GM23338 (cell line): Measurements from ENCODE around the gene CRISP3. TPM values are rescaled to one million over a fixed set of nuclear protein-coding genes. Genes with fewer than 3 reads are reported as not detected.

Experiments used
- ATAC-seq: fragments of 200-7000 bp; cut with Tn5 transposase; 3 replicates; pipeline ENCODE4 v1.9.1; 2020
- DNase-seq: peaks from one replicate; pipeline ENCODE4 v3.0.0-alpha.2; 2015; ENCODE audit warnings: low spot score
- H2AFZ ChIP-seq: fragments of 200-600 bp; sonication (generic); 2 replicates; pipeline ENCODE4 v1.8.0; 2016; ENCODE audit warnings: antibody characterized with exemption, mild to moderate bottlenecking, moderate library complexity
- H3F3A ChIP-seq: fragments of 200-600 bp; sonication (generic); replicated peaks from 2 replicates; pipeline ENCODE4 v1.8.0; 2017; ENCODE audit warnings: antibody characterized with exemption, mixed run types, low read depth
- H3K27ac ChIP-seq: fragments of 200-600 bp; sonication (generic); 2 replicates; pipeline ENCODE4 v1.6.1; 2016; ENCODE audit warnings: low read depth
- H3K27me3 ChIP-seq: fragments of 200-600 bp; sonication (generic); 2 replicates; pipeline ENCODE4 v1.8.0; 2016; ENCODE audit warnings: mild to moderate bottlenecking, mixed run types, moderate library complexity; ENCODE audit not compliant: insufficient read depth
- H3K36me3 ChIP-seq: fragments of 200-600 bp; sonication (generic); 2 replicates; pipeline ENCODE4 v1.8.0; 2016; ENCODE audit warnings: mild to moderate bottlenecking; ENCODE audit not compliant: insufficient read depth
- H3K4me1 ChIP-seq: fragments of 200-600 bp; sonication (generic); 2 replicates; pipeline ENCODE4 v1.8.0; 2016; ENCODE audit warnings: mild to moderate bottlenecking, moderate library complexity; ENCODE audit not compliant: insufficient read depth
- H3K4me2 ChIP-seq: fragments of 200-600 bp; sonication (generic); 2 replicates; pipeline ENCODE4 v1.7.1; 2017; ENCODE audit warnings: mixed run types
- H3K4me3 ChIP-seq: fragments of 200-600 bp; sonication (generic); 2 replicates; pipeline ENCODE4 v1.6.1; 2016; ENCODE audit warnings: mixed run types
- H3K79me2 ChIP-seq: fragments of 200-600 bp; sonication (generic); replicated peaks from 2 replicates; pipeline ENCODE4 v1.8.0; 2017; ENCODE audit warnings: mild to moderate bottlenecking; ENCODE audit not compliant: insufficient read depth
- H3K9me2 ChIP-seq: fragments of 200-600 bp; sonication (generic); 2 replicates; pipeline ENCODE4 v1.8.0; 2017; ENCODE audit not compliant: insufficient read depth
- H4K20me1 ChIP-seq: fragments of 200-600 bp; sonication (generic); replicated peaks from 2 replicates; pipeline ENCODE4 v1.8.0; 2017; ENCODE audit warnings: mild to moderate bottlenecking; ENCODE audit not compliant: insufficient read depth
- H3K27ac Mint-ChIP-seq: 2 replicates; pipeline ENCODE4 v1.8.0; 2020; ENCODE audit warnings: inconsistent platforms, mild to moderate bottlenecking, moderate library complexity, mixed read lengths
- H3K27me3 Mint-ChIP-seq: 3 replicates; pipeline ENCODE4 v1.8.0; 2022; ENCODE audit warnings: low read depth, mild to moderate bottlenecking, moderate library complexity, mixed read lengths, inconsistent platforms; ENCODE audit not compliant: insufficient read depth, poor library complexity
- H3K36me3 Mint-ChIP-seq: 3 replicates; pipeline ENCODE4 v1.8.0; 2021; ENCODE audit warnings: low read depth, mild to moderate bottlenecking, inconsistent platforms, moderate library complexity, mixed read lengths
- H3K4me1 Mint-ChIP-seq: 3 replicates; pipeline ENCODE4 v1.8.0; 2020; ENCODE audit warnings: mild to moderate bottlenecking, inconsistent platforms, mixed read lengths
- H3K4me3 Mint-ChIP-seq: 3 replicates; pipeline ENCODE4 v1.8.0; 2021; ENCODE audit warnings: moderate library complexity, mild to moderate bottlenecking, inconsistent platforms, mixed read lengths
- H3K9me3 Mint-ChIP-seq: 3 replicates; pipeline ENCODE4 v1.8.0; 2020; ENCODE audit warnings: moderate library complexity, mild to moderate bottlenecking, inconsistent platforms, mixed read lengths
- CREB1 ChIP-seq: fragments of 250-450 bp; sonication (Bioruptor Pico); IDR thresholded peaks from 2 replicates; pipeline ENCODE4 v1.5.0; 2020; ENCODE audit warnings: low read depth, mild to moderate bottlenecking, moderate library complexity
- EZH2 ChIP-seq: fragments of 200-600 bp; sonication (generic); IDR thresholded peaks from one replicate; pipeline ENCODE4 v1.8.0; 2017; ENCODE audit warnings: antibody characterized with exemption, mild to moderate bottlenecking, low read depth; ENCODE audit not compliant: unreplicated experiment
- POLR2AphosphoS5 ChIP-seq: IDR thresholded peaks from 2 replicates; pipeline ENCODE4 v1.6.1; 2016; ENCODE audit warnings: antibody characterized with exemption, low read depth
- STAT1 ChIP-seq: IDR thresholded peaks from one replicate; pipeline ENCODE4 v1.6.1; 2016; ENCODE audit warnings: antibody characterized with exemption; ENCODE audit not compliant: unreplicated experiment
- ZNF114 ChIP-seq: fragments of 250-450 bp; sonication (Bioruptor Pico); IDR thresholded peaks from 2 replicates; pipeline ENCODE4 v1.5.0; 2020; ENCODE audit warnings: mild to moderate bottlenecking, moderate library complexity
- ZNF331 ChIP-seq: fragments of 250-450 bp; sonication (Bioruptor Pico); IDR thresholded peaks from 2 replicates; pipeline ENCODE4 v1.5.0; 2020; ENCODE audit warnings: low read depth, mild to moderate bottlenecking, moderate library complexity
- ZNF462 ChIP-seq: fragments of 250-450 bp; sonication (Bioruptor Pico); IDR thresholded peaks from 2 replicates; pipeline ENCODE4 v1.5.0; 2020; ENCODE audit warnings: mild to moderate bottlenecking, moderate library complexity
- polyA plus RNA-seq: library from polyadenylated mRNA; unstranded; fragments of >200 nt; fragmentation: Nextera tagmentation; extraction: Ambion mirVana; gene quantifications from 2 replicates; pipeline ENCODE4 v1.2.1, GENCODE V29; 2016
- total RNA-seq: library from RNA; depleted of rRNA; stranded (reverse); fragments of >200 nt; shearing (Covaris generic); gene quantifications from 2 replicates; pipeline ENCODE4 v1.2.3, GENCODE V29; 2014

Gene CRISP3
- total and polyA plus RNA-seq, 2 experiments from 2014 or later: not detected

DNA sequence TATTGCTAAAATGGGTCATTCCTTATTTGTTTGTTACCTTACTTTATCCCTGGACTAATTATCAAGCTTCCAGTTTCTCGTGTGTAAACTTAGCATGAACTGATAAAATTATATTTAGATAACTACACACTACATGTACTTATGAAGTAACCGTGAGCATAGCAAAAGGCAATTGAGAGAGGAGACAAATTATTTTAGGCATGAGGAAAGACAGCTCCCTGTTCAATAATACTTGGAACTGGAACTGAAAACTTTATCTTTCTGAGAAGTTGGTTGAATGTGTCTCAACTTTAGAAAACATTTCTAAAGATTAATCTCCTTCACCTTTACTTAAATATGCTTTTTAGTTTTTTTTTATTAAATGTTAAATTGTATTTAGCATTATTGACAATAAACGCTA, 11.4 kb downstream of the CRISP3 start:
- Histone ChIP-seq H3K9me2 (no peaks in the 10 kb centered on the region), H3K4me2 (no peak overlapping the region), H3K36me3 (no peaks in the 10 kb centered on the region), H3K4me1 (no peaks in the 10 kb centered on the region), H2AFZ (no peak overlapping the region), H3F3A (no peaks in the 10 kb centered on the region), H4K20me1 (no peaks in the 10 kb centered on the region), H3K4me3 (no peak overlapping the region), H3K27ac (no peak overlapping the region), H3K27me3 (no peaks in the 10 kb centered on the region), H3K79me2 (no peaks in the 10 kb centered on the region)
- no peak overlapping the region for H3K27ac Mint-ChIP-seq
- DNase-seq (no peak), ATAC-seq (no peak)
- H3K27me3 Mint-ChIP-seq: no peaks in the 10 kb centered on the region
- H3K9me3 Mint-ChIP-seq: no peaks in the 10 kb centered on the region
- H3K4me1 Mint-ChIP-seq: peaks cover 3% of the 10 kb centered on the region; the same call in 1 of the 3 replicates
- no peaks in the 10 kb centered on the region for H3K36me3 Mint-ChIP-seq
- no peak overlapping the region for H3K4me3 Mint-ChIP-seq
- TF ChIP-seq STAT1 (no peak), ZNF331 (CRISPR knock-in tag) (no peak), ZNF462 (CRISPR knock-in tag) (no peak)

DNA sequence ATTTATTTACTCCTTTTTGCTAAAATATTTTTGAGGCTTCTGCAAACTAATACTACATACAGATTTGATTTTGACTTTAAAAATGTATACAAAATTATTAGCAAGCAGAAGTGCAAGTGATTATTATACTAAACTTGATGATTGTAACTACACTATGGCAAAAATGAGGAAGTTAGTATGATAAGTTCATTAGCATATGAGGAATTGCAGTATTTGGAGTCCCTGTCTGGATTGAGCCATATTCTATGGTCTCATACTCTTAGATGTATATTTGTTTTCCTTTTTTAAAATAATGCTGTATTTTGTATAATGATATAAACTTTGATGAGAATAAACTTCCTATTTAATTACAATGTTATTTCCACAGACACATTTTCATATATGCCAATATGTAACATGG, 13.9 kb downstream of the CRISP3 start:
- H3K27me3 ChIP-seq: no peaks in the 10 kb centered on the region
- H3F3A ChIP-seq: no peaks in the 10 kb centered on the region
- H3K79me2 ChIP-seq: no peaks in the 10 kb centered on the region
- no peak overlapping the region for H3K27ac ChIP-seq
- H3K4me3 ChIP-seq: no peak overlapping the region
- Mint-ChIP-seq H3K4me3 (no peak overlapping the region), H3K27ac (no peak overlapping the region), H3K4me1 (peaks cover 3% of the 10 kb centered on the region; the same call in 1 of the 3 replicates), H3K9me3 (no peaks in the 10 kb centered on the region), H3K27me3 (no peaks in the 10 kb centered on the region), H3K36me3 (no peaks in the 10 kb centered on the region)
- DNase-seq (no peak), ATAC-seq (no peak)
- H3K9me2 ChIP-seq: no peaks in the 10 kb centered on the region
- H3K4me2 ChIP-seq: no peak overlapping the region
- no peak overlapping the region for H2AFZ ChIP-seq
- no peaks in the 10 kb centered on the region for H3K36me3 ChIP-seq
- H4K20me1 ChIP-seq: no peaks in the 10 kb centered on the region
- H3K4me1 ChIP-seq: no peaks in the 10 kb centered on the region
- TF ChIP-seq POLR2AphosphoS5 (no peak), EZH2 (no peak), CREB1 (CRISPR knock-in tag) (no peak), STAT1 (no peak), ZNF462 (CRISPR knock-in tag) (no peak), ZNF114 (no peak)
